H9 (cell line): ENCODE measurements around the gene SLC23A1. TPM values are rescaled to one million over a fixed set of nuclear protein-coding genes. Genes with fewer than 3 reads are reported as not detected.
A peak's percentile ranks its signal among the peaks of the same experiment; 100 is the strongest.

ENCODE experiments used
- DNase-seq: peaks from one replicate; pipeline ENCODE4 v3.0.0-alpha.2; 2017
- H2AFZ ChIP-seq: one replicate; pipeline ENCODE4 v1.6.1; 2013; ENCODE audit warnings: mild to moderate bottlenecking, low read length, control low read depth, moderate library complexity
- H2AK5ac ChIP-seq: 2 replicates; pipeline ENCODE4 v1.6.1; 2013; ENCODE audit warnings: low read length, control low read depth, mixed read lengths; ENCODE audit not compliant: insufficient read length
- H2BK120ac ChIP-seq: one replicate; pipeline ENCODE4 v1.6.1; 2013; ENCODE audit warnings: low read depth, mild to moderate bottlenecking, low read length, control low read depth, inconsistent platforms; ENCODE audit not compliant: poor library complexity, severe bottlenecking
- H2BK12ac ChIP-seq: 2 replicates; pipeline ENCODE4 v1.6.1; 2013; ENCODE audit warnings: low read length, control low read depth, mixed read lengths, low read depth; ENCODE audit not compliant: insufficient read length
- H2BK15ac ChIP-seq: 2 replicates; pipeline ENCODE4 v1.6.1; 2013; ENCODE audit warnings: low read depth, low read length, control low read depth
- H2BK20ac ChIP-seq: one replicate; pipeline ENCODE4 v1.6.1; 2013; ENCODE audit warnings: low read depth, mild to moderate bottlenecking, low read length, control low read depth, inconsistent platforms; ENCODE audit not compliant: poor library complexity, severe bottlenecking
- H2BK5ac ChIP-seq: 2 replicates; pipeline ENCODE4 v1.6.1; 2013; ENCODE audit warnings: low read length, control low read depth, mixed read lengths; ENCODE audit not compliant: insufficient read length
- H3K14ac ChIP-seq: 2 replicates; pipeline ENCODE4 v1.6.1; 2013; ENCODE audit warnings: low read length, control low read depth; ENCODE audit not compliant: insufficient read depth
- H3K18ac ChIP-seq: 2 replicates; pipeline ENCODE4 v1.6.1; 2013; ENCODE audit warnings: low read depth, mild to moderate bottlenecking, mixed read lengths, low read length, control low read depth; ENCODE audit not compliant: insufficient read length
- H3K23ac ChIP-seq: 2 replicates; pipeline ENCODE4 v1.6.1; 2013; ENCODE audit warnings: low read length, control low read depth, mixed read lengths, low read depth; ENCODE audit not compliant: insufficient read length
- H3K23me2 ChIP-seq: 2 replicates; pipeline ENCODE4 v1.6.1; 2013; ENCODE audit warnings: low read depth, mild to moderate bottlenecking, mixed read lengths, low read length, control low read depth; ENCODE audit not compliant: insufficient read length, poor library complexity, severe bottlenecking
- H3K27ac ChIP-seq: 2 replicates; pipeline ENCODE4 v1.5.1; 2013; ENCODE audit warnings: low read length, control low read depth, mixed read lengths, low read depth; ENCODE audit not compliant: insufficient read length
- H3K27me3 ChIP-seq: 2 replicates; pipeline ENCODE4 v1.6.1; 2013; ENCODE audit warnings: low read length, control low read depth, inconsistent platforms; ENCODE audit not compliant: insufficient read depth
- H3K4ac ChIP-seq: 2 replicates; pipeline ENCODE4 v1.6.1; 2013; ENCODE audit warnings: low read depth, mild to moderate bottlenecking, control low read depth, inconsistent platforms, low read length, moderate library complexity
- H3K4me1 ChIP-seq: 2 replicates; pipeline ENCODE4 v1.6.1; 2013; ENCODE audit warnings: low read length, control low read depth, inconsistent platforms; ENCODE audit not compliant: insufficient read depth
- H3K4me2 ChIP-seq: 2 replicates; pipeline ENCODE4 v1.6.1; 2013; ENCODE audit warnings: low read length, control low read depth, mixed read lengths; ENCODE audit not compliant: insufficient read length, insufficient read depth
- H3K56ac ChIP-seq: 2 replicates; pipeline ENCODE4 v1.6.1; 2013; ENCODE audit warnings: low read depth, mild to moderate bottlenecking, mixed read lengths, low read length, control low read depth; ENCODE audit not compliant: insufficient read length
- H3K79me1 ChIP-seq: 2 replicates; pipeline ENCODE4 v1.6.1; 2013; ENCODE audit warnings: low read depth, mild to moderate bottlenecking, moderate library complexity, low read length, control low read depth, inconsistent platforms; ENCODE audit not compliant: insufficient read depth, poor library complexity, severe bottlenecking
- H3K79me2 ChIP-seq: 2 replicates; pipeline ENCODE4 v1.6.1; 2013; ENCODE audit warnings: low read length, control low read depth, inconsistent platforms; ENCODE audit not compliant: insufficient read depth
- H3K9ac ChIP-seq: 2 replicates; pipeline ENCODE4 v1.6.1; 2013; ENCODE audit warnings: low read length, control low read depth, mixed read lengths; ENCODE audit not compliant: insufficient read length; ENCODE audit errors: extremely low read depth
- H3K9me3 ChIP-seq: one replicate; pipeline ENCODE4 v1.6.1; 2013; ENCODE audit warnings: low read depth, low read length, inconsistent platforms; ENCODE audit not compliant: control insufficient read depth
- H3T11ph ChIP-seq: one replicate; pipeline ENCODE4 v1.6.1; 2013; ENCODE audit warnings: mild to moderate bottlenecking, low read length, control low read depth, inconsistent platforms
- H4K20me1 ChIP-seq: one replicate; pipeline ENCODE4 v1.6.1; 2013; ENCODE audit not compliant: control insufficient read depth, insufficient read length, insufficient read depth
- H4K5ac ChIP-seq: 2 replicates; pipeline ENCODE4 v1.6.1; 2013; ENCODE audit warnings: low read depth, mild to moderate bottlenecking, mixed read lengths, low read length, control low read depth; ENCODE audit not compliant: insufficient read length
- H4K8ac ChIP-seq: replicated peaks from 2 replicates; pipeline ENCODE4 v1.6.1; 2013; ENCODE audit warnings: low read length, control low read depth, mixed read lengths, low read depth; ENCODE audit not compliant: insufficient read length
- H4K91ac ChIP-seq: 2 replicates; pipeline ENCODE4 v1.6.1; 2013; ENCODE audit warnings: low read depth, mild to moderate bottlenecking, moderate library complexity, mixed read lengths, low read length, control low read depth; ENCODE audit not compliant: insufficient read length
- H3K27ac Mint-ChIP-seq, 3 experiments: 2 replicates in 2 of 3; 3 replicates in 1 of 3; pipeline ENCODE4 v1.8.0; 2020 to 2021; ENCODE audit warnings: mixed read lengths in 3 of 3, mild to moderate bottlenecking in 1 of 3, moderate library complexity in 1 of 3
- H3K27me3 Mint-ChIP-seq: 2 replicates; pipeline ENCODE4 v1.8.0; 2021; ENCODE audit warnings: low read depth, mild to moderate bottlenecking, moderate library complexity, mixed read lengths
- H3K36me3 Mint-ChIP-seq, 3 experiments: 2 replicates in 2 of 3; 3 replicates in 1 of 3; pipeline ENCODE4 v1.8.0; 2020 to 2021; ENCODE audit warnings: low read depth in 3 of 3, mixed read lengths in 3 of 3; ENCODE audit not compliant: insufficient read depth in 1 of 3
- H3K4me1 Mint-ChIP-seq, 2 experiments: 2 replicates each; pipeline ENCODE4 v1.8.0; 2020; ENCODE audit warnings: mixed read lengths in 2 of 2
- H3K4me3 Mint-ChIP-seq, 2 experiments: 2 replicates in 1 of 2; 3 replicates in 1 of 2; pipeline ENCODE4 v1.8.0; 2020 to 2021; ENCODE audit warnings: mild to moderate bottlenecking in 2 of 2, mixed read lengths in 2 of 2, moderate library complexity in 1 of 2
- H3K9me3 Mint-ChIP-seq, 2 experiments: 2 replicates in 1 of 2; 3 replicates in 1 of 2; pipeline ENCODE4 v1.8.0; 2020; ENCODE audit warnings: mild to moderate bottlenecking in 2 of 2, mixed read lengths in 2 of 2, moderate library complexity in 1 of 2
- WGBS: extraction: QIAGEN DNeasy Blood & Tissue Kit; methylation state at CpG from one replicate; pipeline ENCODE4 v1.1.7; 2013; ENCODE audit warnings: missing lambda C conversion rate, low lambda C conversion rate, mixed read lengths; ENCODE audit not compliant: insufficient read length; ENCODE audit errors: extremely low coverage; 5-methylcytosine and 5-hydroxymethylcytosine counted together
- total RNA-seq: library from RNA; stranded (reverse); gene quantifications from 2 replicates; pipeline ENCODE4 v1.2.1, GENCODE V29; 2021
- TF ChIP-seq, protein P1 (sequence below): fragments of 200-600 bp; sonication (generic); conservative IDR thresholded peaks from 3 replicates; pipeline ENCODE4 v1.8.0; 2021; ENCODE audit warnings: antibody characterized with exemption, mild to moderate bottlenecking

SLC23A1 gene
- total RNA-seq, 1 experiment from 2014 or later, result not detected

DNA sequence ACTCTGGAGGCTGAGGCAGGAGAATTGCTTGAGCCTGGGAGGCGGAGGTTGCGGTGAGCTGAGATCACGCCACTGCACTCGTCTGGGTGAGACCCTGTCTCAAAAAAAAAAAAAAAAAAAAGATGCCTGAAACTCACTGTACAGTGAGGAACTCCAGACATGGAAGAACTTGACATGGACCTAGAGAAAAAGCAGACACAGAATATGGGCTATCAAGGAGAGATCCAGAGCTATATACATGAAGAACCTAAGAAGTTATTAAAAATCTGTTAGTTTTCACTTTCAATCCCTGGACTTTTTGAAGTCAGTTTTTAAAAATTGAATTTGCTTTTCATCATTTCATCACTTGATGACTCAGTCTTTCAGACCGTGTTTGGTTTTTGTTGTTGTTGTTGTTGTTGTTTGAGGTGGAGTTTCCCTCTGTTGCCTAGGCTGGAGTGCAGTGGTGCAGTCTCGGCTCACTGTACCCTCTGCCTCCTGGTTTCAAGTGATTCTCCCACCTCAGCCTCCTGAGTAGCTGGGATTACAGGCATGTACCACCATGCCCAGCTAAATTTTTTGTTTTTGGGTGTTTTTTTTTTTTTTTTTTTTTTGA lies 21.2 kb downstream of the SLC23A1 start:
- Histone ChIP-seq H3K9ac (no peak overlapping the region), H3K14ac (no peak overlapping the region), H4K5ac (no peak overlapping the region), H3K4me1 (no peaks in the 10 kb centered on the region), H3K4me2 (no peak overlapping the region), H3K27ac (no peak overlapping the region), H3T11ph (no peak overlapping the region), H3K79me2 (peaks cover 18% of the 10 kb centered on the region; the same call in 1 of the 2 replicates), H2BK120ac (no peak overlapping the region), H2BK5ac (no peak overlapping the region), H4K91ac (no peak overlapping the region), H3K9me3 (no peaks in the 10 kb centered on the region), H4K20me1 (no peaks in the 10 kb centered on the region), H4K8ac (no peak overlapping the region), H2AFZ (no peak overlapping the region), H2BK20ac (no peak overlapping the region), H3K23me2 (no peaks in the 10 kb centered on the region), H3K56ac (no peak overlapping the region), H3K23ac (no peak overlapping the region), H3K79me1 (peaks cover 19% of the 10 kb centered on the region), H3K27me3 (no peaks in the 10 kb centered on the region), H2BK15ac (no peak overlapping the region), H3K18ac (no peak overlapping the region), H2AK5ac (no peak overlapping the region), H2BK12ac (no peak overlapping the region), H3K4ac (no peak overlapping the region)
- no CpG with 5 or more reads among the region's 6 CpGs for WGBS
- H3K4me3 Mint-ChIP-seq, result no peak overlapping the region
- TF ChIP-seq, protein P1, sequence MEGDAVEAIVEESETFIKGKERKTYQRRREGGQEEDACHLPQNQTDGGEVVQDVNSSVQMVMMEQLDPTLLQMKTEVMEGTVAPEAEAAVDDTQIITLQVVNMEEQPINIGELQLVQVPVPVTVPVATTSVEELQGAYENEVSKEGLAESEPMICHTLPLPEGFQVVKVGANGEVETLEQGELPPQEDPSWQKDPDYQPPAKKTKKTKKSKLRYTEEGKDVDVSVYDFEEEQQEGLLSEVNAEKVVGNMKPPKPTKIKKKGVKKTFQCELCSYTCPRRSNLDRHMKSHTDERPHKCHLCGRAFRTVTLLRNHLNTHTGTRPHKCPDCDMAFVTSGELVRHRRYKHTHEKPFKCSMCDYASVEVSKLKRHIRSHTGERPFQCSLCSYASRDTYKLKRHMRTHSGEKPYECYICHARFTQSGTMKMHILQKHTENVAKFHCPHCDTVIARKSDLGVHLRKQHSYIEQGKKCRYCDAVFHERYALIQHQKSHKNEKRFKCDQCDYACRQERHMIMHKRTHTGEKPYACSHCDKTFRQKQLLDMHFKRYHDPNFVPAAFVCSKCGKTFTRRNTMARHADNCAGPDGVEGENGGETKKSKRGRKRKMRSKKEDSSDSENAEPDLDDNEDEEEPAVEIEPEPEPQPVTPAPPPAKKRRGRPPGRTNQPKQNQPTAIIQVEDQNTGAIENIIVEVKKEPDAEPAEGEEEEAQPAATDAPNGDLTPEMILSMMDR, result no peak
- no peaks in the 10 kb centered on the region for H3K9me3 Mint-ChIP-seq
- DNase-seq, result no peak
- H3K27ac Mint-ChIP-seq, result peak overlapping the region in 1 of 3 experiments; percentile 65; a peak in 1 of 7 replicates
- H3K36me3 Mint-ChIP-seq, result peaks cover 31 to 61% (median 54%) of the 10 kb centered on the region in 3 experiments; a peak in 6 of 7 replicates
- H3K27me3 Mint-ChIP-seq, result no peaks in the 10 kb centered on the region
- H3K4me1 Mint-ChIP-seq, result peaks cover 0 to 7% of the 10 kb centered on the region in 2 experiments; a peak in 1 of 4 replicates
